ENCODE measurements around the gene CSH2.

DNA sequence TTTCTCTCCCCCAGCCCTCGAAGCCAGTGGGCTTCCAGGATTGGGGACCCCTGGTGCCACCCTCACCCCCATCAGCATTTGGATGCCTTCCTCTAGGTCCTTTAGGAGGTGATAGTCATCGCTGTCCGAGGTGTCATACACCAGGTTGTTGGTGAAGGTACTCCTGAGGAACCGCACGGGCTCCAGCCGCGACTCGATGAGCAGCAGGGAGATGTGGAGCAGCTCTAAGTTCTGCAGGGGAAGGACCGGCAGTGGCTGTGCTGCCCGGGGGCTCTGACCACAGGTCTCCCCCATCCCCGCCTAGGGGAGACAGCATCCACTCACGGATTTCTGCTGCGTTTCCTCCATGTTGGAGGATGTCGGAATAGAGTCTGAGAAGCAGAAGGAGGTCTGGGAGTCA, 36.6 kb upstream of the CSH2 start:
- TF ChIP-seq ZNF292 (tag by site-specific recombination; IDR thresholded peaks at IDR 0.05; ENCODE audit: borderline replicate concordance, low read depth) (no peak), ZNF24 (tag by site-specific recombination; IDR thresholded peaks at IDR 0.05) (no peak), ZNF114 (tag by site-specific recombination; IDR thresholded peaks at IDR 0.05) (no peak)
- TF ChIP-seq, protein P1, sequence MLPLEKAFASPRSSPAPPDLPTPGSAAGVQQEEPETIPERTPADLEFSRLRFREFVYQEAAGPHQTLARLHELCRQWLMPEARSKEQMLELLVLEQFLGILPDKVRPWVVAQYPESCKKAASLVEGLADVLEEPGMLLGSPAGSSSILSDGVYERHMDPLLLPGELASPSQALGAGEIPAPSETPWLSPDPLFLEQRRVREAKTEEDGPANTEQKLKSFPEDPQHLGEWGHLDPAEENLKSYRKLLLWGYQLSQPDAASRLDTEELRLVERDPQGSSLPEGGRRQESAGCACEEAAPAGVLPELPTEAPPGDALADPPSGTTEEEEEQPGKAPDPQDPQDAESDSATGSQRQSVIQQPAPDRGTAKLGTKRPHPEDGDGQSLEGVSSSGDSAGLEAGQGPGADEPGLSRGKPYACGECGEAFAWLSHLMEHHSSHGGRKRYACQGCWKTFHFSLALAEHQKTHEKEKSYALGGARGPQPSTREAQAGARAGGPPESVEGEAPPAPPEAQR (tag by site-specific recombination; IDR thresholded peaks at IDR 0.05): no peak

Measured in HEK293 (cell line).